Endothelial cell of umbilical vein (primary cell): ENCODE data around the gene FRMD4A.

ENCODE experiments used
- CTCF ChIP-seq, 2 donors: IDR thresholded peaks; 1 replicate in 1 of 2; 2 replicates in 1 of 2; pipeline ENCODE4 v1.5.1; 2011; ENCODE audit warnings: low read length in 2 of 2, mild to moderate bottlenecking in 2 of 2, moderate library complexity in 2 of 2, control low read depth in 1 of 2, inconsistent platforms in 1 of 2, low read depth in 1 of 2; ENCODE audit not compliant: insufficient read depth in 1 of 2; ENCODE audit errors: extremely low read depth in 1 of 2
- EZH2 ChIP-seq: IDR thresholded peaks from 2 replicates; pipeline ENCODE4 v1.6.1; 2012; ENCODE audit warnings: borderline replicate concordance, low read depth, mild to moderate bottlenecking, moderate library complexity, low read length, inconsistent platforms; ENCODE audit not compliant: severe bottlenecking
- FOS ChIP-seq: IDR thresholded peaks from 2 replicates; pipeline ENCODE4 v1.6.1; 2011; ENCODE audit warnings: mild to moderate bottlenecking, low read length, moderate library complexity, borderline replicate concordance; ENCODE audit not compliant: insufficient read depth
- MYC ChIP-seq: IDR thresholded peaks from one replicate; pipeline ENCODE4 v1.6.1; 2011; ENCODE audit warnings: mild to moderate bottlenecking, low read depth, low read length
- POLR2A ChIP-seq: IDR thresholded peaks from 2 replicates; pipeline ENCODE4 v1.6.1; 2012; ENCODE audit warnings: low read depth, mild to moderate bottlenecking, control low read depth, low read length

GRCh38 chr10:14233566-14233965 lies 97.2 kb downstream of the FRMD4A start:
- TF ChIP-seq CTCF (IDR thresholded peaks at IDR 0.05; ENCODE audit: extremely low read depth in 1 of 2, insufficient read depth in 1 of 2, low read depth in 1 of 2, low read length in 2 of 2) (no peak), EZH2 (no peak), POLR2A (no peak), MYC (no peak), FOS (no peak)
